Fibroblast of lung (primary cell): ENCODE data around the gene SPAG8.

Experiments used
- EZH2 ChIP-seq: IDR thresholded peaks from 2 replicates; pipeline ENCODE4 v1.5.1; 2012; ENCODE audit warnings: low read length, control low read depth, mild to moderate bottlenecking; ENCODE audit errors: missing control alignments
- TF ChIP-seq, protein P1 (sequence below), 2 donors: IDR thresholded peaks in 1 of 2; conservative IDR thresholded peaks in 1 of 2; 1 replicate in 1 of 2; 2 replicates in 1 of 2; pipeline ENCODE4 v1.5.1; 2011 to 2012; ENCODE audit warnings: low read length in 2 of 2, control low read depth in 1 of 2, inconsistent platforms in 1 of 2, low read depth in 1 of 2, mild to moderate bottlenecking in 1 of 2

DNA sequence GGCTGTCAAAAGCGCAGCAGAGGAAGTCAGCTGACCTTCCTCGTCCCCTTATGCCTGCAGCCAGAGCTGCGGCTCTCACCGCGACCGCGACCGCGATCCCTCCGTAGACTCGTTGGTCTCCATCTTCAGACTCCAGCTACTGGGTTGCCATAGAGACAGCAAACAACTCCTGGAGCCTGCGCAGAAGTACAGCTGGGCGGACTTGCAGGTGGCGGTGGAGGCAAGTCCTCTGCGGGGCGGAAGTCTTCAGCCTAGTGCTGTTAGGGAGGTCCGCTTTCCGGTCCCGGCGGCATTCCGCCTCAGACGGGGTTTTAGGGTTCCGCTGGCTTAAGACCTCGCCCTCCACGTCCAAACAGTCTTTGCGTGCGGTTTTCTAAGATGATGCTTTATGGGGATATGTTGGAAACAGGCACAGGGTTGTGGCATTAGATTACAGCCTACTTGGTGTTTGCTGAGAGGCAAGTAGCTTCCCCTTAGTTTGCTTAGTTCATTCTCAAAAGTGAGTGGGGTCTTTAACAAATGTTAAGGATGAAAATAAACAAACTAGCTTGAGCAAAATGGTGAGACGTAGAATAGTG, at the start of gene SPAG8:
- TF ChIP-seq, protein P1, sequence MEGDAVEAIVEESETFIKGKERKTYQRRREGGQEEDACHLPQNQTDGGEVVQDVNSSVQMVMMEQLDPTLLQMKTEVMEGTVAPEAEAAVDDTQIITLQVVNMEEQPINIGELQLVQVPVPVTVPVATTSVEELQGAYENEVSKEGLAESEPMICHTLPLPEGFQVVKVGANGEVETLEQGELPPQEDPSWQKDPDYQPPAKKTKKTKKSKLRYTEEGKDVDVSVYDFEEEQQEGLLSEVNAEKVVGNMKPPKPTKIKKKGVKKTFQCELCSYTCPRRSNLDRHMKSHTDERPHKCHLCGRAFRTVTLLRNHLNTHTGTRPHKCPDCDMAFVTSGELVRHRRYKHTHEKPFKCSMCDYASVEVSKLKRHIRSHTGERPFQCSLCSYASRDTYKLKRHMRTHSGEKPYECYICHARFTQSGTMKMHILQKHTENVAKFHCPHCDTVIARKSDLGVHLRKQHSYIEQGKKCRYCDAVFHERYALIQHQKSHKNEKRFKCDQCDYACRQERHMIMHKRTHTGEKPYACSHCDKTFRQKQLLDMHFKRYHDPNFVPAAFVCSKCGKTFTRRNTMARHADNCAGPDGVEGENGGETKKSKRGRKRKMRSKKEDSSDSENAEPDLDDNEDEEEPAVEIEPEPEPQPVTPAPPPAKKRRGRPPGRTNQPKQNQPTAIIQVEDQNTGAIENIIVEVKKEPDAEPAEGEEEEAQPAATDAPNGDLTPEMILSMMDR (conservative IDR thresholded peaks at IDR 0.05 in 1 of 2, IDR thresholded peaks at IDR 0.05 in 1 of 2; ENCODE audit: low read depth in 1 of 2, low read length in 2 of 2), result no peak
- no peak for TF ChIP-seq EZH2
